Measurements from ENCODE around the gene ADAMTS3. TPM values are rescaled to one million over a fixed set of nuclear protein-coding genes. Genes with fewer than 3 reads are reported as not detected.

ADAMTS3 gene
- total and polyA plus RNA-seq, 8 donors, result 0.08 to 0.47 (median 0.15) TPM

- no peak for ATAC-seq
- 19 to 32% methylated on average over 1 of the region's 1 CpG for WGBS, 2 donors
Observed at GRCh38 chr4:72496119-72496518, 72.9 kb downstream of the ADAMTS3 start.

GRCh38 chr4:72494156-72494555 lies 74.9 kb downstream of the ADAMTS3 start:
- Histone ChIP-seq H3K4me3 (no peak overlapping the region), H3K36me3 (no peaks in the 10 kb centered on the region), H3K9me3 (no peaks in the 10 kb centered on the region), H3K4me1 (no peaks in the 10 kb centered on the region), H3K27ac (no peak overlapping the region), H3K27me3 (no peaks in the 10 kb centered on the region)
- TF ChIP-seq CTCF (IDR thresholded peaks at IDR 0.05), result no peak
- no peak for DNase-seq
- no peak for ATAC-seq
- no peak for FAIRE-seq
- intact Hi-C loops (cut with DNase I), result no loop called here

More at GRCh38 chr4:72496119-72496518, 72.9 kb downstream of the ADAMTS3 start:
- FAIRE-seq (no peak), DNase-seq (no peak)
- no peaks in the 10 kb centered on the region for H3K36me3 ChIP-seq
- no peaks in the 10 kb centered on the region for H3K27me3 ChIP-seq
- no peak for TF ChIP-seq CTCF (IDR thresholded peaks at IDR 0.05)
- H3K9me3 ChIP-seq, result no peaks in the 10 kb centered on the region
- no peaks in the 10 kb centered on the region for H3K4me1 ChIP-seq
- intact Hi-C loops (cut with DNase I), result no loop called here
- no peak overlapping the region for H3K27ac ChIP-seq
- no peak overlapping the region for H3K4me3 ChIP-seq

GRCh38 chr4:72489267-72489666 lies 79.8 kb downstream of the ADAMTS3 start:
- no peaks in the 10 kb centered on the region for H3K36me3 ChIP-seq
- no peak for DNase-seq
- WGBS, 2 donors, result 34 to 41% methylated on average over 4 of the region's 4 CpGs
- no peaks in the 10 kb centered on the region for H3K9me3 ChIP-seq
- FAIRE-seq, result no peak
- intact Hi-C loops (cut with DNase I), result no loop called here
- no peaks in the 10 kb centered on the region for H3K27me3 ChIP-seq
- no peak overlapping the region for H3K4me3 ChIP-seq
- no peak overlapping the region for H3K27ac ChIP-seq
- no peak for ATAC-seq
- no peaks in the 10 kb centered on the region for H3K4me1 ChIP-seq
- TF ChIP-seq CTCF (IDR thresholded peaks at IDR 0.05), result no peak

- intact Hi-C loops (cut with DNase I), result no loop called here
- no peaks in the 10 kb centered on the region for H3K36me3 ChIP-seq
- H3K27ac ChIP-seq, result no peak overlapping the region
- ATAC-seq, result no peak
- H3K27me3 ChIP-seq, result no peaks in the 10 kb centered on the region
- no peak overlapping the region for H3K4me3 ChIP-seq
- no peaks in the 10 kb centered on the region for H3K4me1 ChIP-seq
- FAIRE-seq, result no peak
- no peak for DNase-seq
- H3K9me3 ChIP-seq, result no peaks in the 10 kb centered on the region
- TF ChIP-seq CTCF (IDR thresholded peaks at IDR 0.05), result no peak
Observed at GRCh38 chr4:72486991-72487390, 82.0 kb downstream of the ADAMTS3 start.

GRCh38 chr4:72484981-72485380 lies 84.0 kb downstream of the ADAMTS3 start:
- intact Hi-C loops (cut with DNase I), result no loop called here
- no peaks in the 10 kb centered on the region for H3K36me3 ChIP-seq
- 74 to 85% methylated on average over 1 of the region's 1 CpG for WGBS, 2 donors
- no peak for DNase-seq
- no peak overlapping the region for H3K4me3 ChIP-seq
- H3K4me1 ChIP-seq, result no peaks in the 10 kb centered on the region
- ATAC-seq, result no peak
- no peak overlapping the region for H3K27ac ChIP-seq
- FAIRE-seq, result no peak
- no peak for TF ChIP-seq CTCF (IDR thresholded peaks at IDR 0.05)
- no peaks in the 10 kb centered on the region for H3K9me3 ChIP-seq
- no peaks in the 10 kb centered on the region for H3K27me3 ChIP-seq
